Natural killer cell (primary cell): Measurements from ENCODE around the gene CEP250. TPM values are rescaled to one million over a fixed set of nuclear protein-coding genes. Genes with fewer than 3 reads are reported as not detected.

ENCODE experiments used
- ATAC-seq, 3 donors: fragments of 150-1000 bp in 2 of 3; fragments of 200-7000 bp in 1 of 3; cut with Tn5 transposase; 1 replicate in 1 of 3; 2 replicates in 2 of 3; pipeline ENCODE4 v1.10.0; 2021; ENCODE audit warnings: mild to moderate bottlenecking in 2 of 3, moderate library complexity in 2 of 3
- DNase-seq, 2 donors: peaks; one replicate each; pipeline versions ENCODE4 v3.0.0 to v3.0.0-alpha.2; 2013 to 2021; ENCODE audit warnings: mixed read lengths in 1 of 2
- H3K27ac ChIP-seq: one replicate; pipeline ENCODE4 v1.5.1; 2013; ENCODE audit warnings: mild to moderate bottlenecking, low read length
- H3K27me3 ChIP-seq: one replicate; pipeline ENCODE4 v1.6.1; 2013; ENCODE audit warnings: low read length; ENCODE audit not compliant: control insufficient read depth, insufficient read depth
- H3K36me3 ChIP-seq: one replicate; pipeline ENCODE4 v1.6.1; 2013; ENCODE audit warnings: low read length; ENCODE audit not compliant: control insufficient read depth, insufficient read depth
- H3K4me1 ChIP-seq: one replicate; pipeline ENCODE4 v1.6.1; 2013; ENCODE audit warnings: low read length; ENCODE audit not compliant: control insufficient read depth, insufficient read depth
- H3K4me3 ChIP-seq: one replicate; pipeline ENCODE4 v1.5.1; 2013; ENCODE audit warnings: low read length
- H3K9me3 ChIP-seq: one replicate; pipeline ENCODE4 v1.6.1; 2013; ENCODE audit warnings: low read length; ENCODE audit not compliant: control insufficient read depth, insufficient read depth
- H3K27ac Mint-ChIP-seq, 2 donors: one replicate each; pipeline ENCODE4 v1.8.0; 2022; ENCODE audit warnings: mild to moderate bottlenecking in 2 of 2, mixed read lengths in 2 of 2, moderate library complexity in 1 of 2
- H3K27me3 Mint-ChIP-seq, 2 donors: one replicate each; pipeline ENCODE4 v1.8.0; 2022; ENCODE audit warnings: low read depth in 2 of 2, mixed read lengths in 2 of 2
- H3K36me3 Mint-ChIP-seq: one replicate; pipeline ENCODE4 v1.8.0; 2022; ENCODE audit warnings: mixed read lengths
- H3K4me1 Mint-ChIP-seq, 2 donors: one replicate each; pipeline ENCODE4 v1.8.0; 2022; ENCODE audit warnings: mixed read lengths in 2 of 2
- H3K4me3 Mint-ChIP-seq: one replicate; pipeline ENCODE4 v1.8.0; 2022; ENCODE audit warnings: mild to moderate bottlenecking, moderate library complexity, mixed read lengths
- H3K9me3 Mint-ChIP-seq, 2 donors: one replicate each; pipeline ENCODE4 v1.8.0; 2022; ENCODE audit warnings: mixed read lengths in 2 of 2
- WGBS: methylation state at CpG from one replicate; pipeline ENCODE4 v1.1.7; 2013; ENCODE audit warnings: missing lambda C conversion rate; ENCODE audit not compliant: insufficient coverage; 5-methylcytosine and 5-hydroxymethylcytosine counted together
- intact Hi-C: fragments of 100-400 bp; cut with micrococcal nuclease; formaldehyde crosslinking; loops from one replicate; pipeline ENCODE4 v1.14.2; 2022
- total RNA-seq, 4 donors: library from RNA; stranded (reverse); fragments of 120-200 nt in 1 of 4; gene quantifications; one replicate each; pipeline versions ENCODE4 v1.2.3 to v1.2.4, GENCODE V29; 2013 to 2022
- TF ChIP-seq, protein P1 (sequence below): fragments of 200-600 bp; IDR thresholded peaks from one replicate; pipeline ENCODE4 v1.8.0; 2022; ENCODE audit warnings: antibody characterized with exemption

The CEP250 gene
- total RNA-seq, 3 donors from 2014 or later (not counting 1 experiment from before 2014, with no cell fraction given), result 61.5 to 91.8 (median 80.8) TPM

DNA sequence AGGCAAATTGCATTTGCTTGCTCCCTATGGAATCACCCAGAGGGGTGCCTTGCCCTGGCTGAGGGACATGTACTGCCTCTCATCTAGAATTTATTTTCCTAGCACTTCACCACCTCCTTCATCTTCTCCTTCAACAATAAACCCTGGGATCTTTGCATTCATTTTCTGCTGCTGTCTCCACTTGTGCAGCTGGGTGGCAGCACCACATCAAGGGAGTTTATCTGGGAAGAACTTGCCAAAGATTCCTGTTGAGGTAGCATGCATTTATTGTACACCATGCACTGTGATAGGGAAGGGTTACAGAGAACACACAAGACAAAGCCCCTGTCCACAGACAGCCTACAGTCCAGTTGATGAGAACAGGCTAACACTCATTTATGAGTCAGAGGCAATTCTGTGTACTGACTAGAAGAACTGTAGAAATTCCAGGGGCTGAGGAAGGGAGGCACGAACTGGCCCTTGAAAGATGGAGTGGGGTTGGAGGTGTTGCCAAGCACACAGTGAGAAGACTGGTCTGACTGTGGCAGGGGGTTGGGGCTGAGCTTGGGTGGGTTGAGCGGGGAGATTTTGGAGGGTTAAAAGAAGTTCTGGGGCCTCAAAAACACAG, 56.5 kb downstream of the CEP250 start:
- 96% methylated on average over 2 of the region's 2 CpGs for WGBS
- intact Hi-C loops, result no loop called here
- Mint-ChIP-seq H3K9me3 (no peaks in the 10 kb centered on the region), H3K4me1 (peaks cover 8 to 9% of the 10 kb centered on the region in 2 donors), H3K27ac (no peak overlapping the region), H3K27me3 (no peaks in the 10 kb centered on the region), H3K4me3 (no peak overlapping the region), H3K36me3 (no peaks in the 10 kb centered on the region)
- H3K27ac ChIP-seq, result no peak overlapping the region
- DNase-seq, result peak in 1 of 2 donors; percentile 16
- TF ChIP-seq, protein P1, sequence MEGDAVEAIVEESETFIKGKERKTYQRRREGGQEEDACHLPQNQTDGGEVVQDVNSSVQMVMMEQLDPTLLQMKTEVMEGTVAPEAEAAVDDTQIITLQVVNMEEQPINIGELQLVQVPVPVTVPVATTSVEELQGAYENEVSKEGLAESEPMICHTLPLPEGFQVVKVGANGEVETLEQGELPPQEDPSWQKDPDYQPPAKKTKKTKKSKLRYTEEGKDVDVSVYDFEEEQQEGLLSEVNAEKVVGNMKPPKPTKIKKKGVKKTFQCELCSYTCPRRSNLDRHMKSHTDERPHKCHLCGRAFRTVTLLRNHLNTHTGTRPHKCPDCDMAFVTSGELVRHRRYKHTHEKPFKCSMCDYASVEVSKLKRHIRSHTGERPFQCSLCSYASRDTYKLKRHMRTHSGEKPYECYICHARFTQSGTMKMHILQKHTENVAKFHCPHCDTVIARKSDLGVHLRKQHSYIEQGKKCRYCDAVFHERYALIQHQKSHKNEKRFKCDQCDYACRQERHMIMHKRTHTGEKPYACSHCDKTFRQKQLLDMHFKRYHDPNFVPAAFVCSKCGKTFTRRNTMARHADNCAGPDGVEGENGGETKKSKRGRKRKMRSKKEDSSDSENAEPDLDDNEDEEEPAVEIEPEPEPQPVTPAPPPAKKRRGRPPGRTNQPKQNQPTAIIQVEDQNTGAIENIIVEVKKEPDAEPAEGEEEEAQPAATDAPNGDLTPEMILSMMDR, result no peak
- H3K9me3 ChIP-seq, result no peaks in the 10 kb centered on the region
- no peak overlapping the region for H3K4me3 ChIP-seq
- no peaks in the 10 kb centered on the region for H3K27me3 ChIP-seq
- H3K4me1 ChIP-seq, result no peaks in the 10 kb centered on the region
- no peak for ATAC-seq
- H3K36me3 ChIP-seq, result peaks cover 76% of the 10 kb centered on the region

DNA sequence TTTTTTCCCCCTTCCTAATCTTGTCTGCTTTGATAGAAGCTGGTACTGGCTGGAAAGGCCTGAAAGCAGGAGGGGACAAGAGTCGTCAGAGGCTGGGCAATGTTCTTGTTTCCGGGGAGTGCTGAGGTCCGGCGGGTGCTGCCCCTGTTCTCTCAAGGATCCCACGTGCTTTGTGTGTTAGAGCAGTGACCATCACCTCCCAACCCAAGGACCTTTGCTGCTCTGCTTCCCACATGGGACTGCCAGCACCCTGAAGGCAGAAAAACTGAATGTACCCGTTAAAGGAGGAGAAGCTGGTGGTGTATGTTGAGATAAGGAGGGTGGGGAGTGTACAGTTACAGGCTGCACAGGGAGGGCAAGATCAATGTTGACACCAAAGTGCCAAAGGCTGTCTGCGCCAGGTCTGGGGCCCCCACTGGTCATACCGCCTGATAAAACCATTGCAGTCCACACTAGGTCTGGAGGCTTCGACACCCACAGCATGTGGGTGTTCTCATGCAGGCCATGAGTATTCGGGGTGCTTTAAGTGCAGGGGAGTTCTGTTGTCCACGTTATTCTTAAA, 59.1 kb downstream of the CEP250 start:
- ATAC-seq (no peak), DNase-seq (no peak)
- no peaks in the 10 kb centered on the region for H3K27me3 Mint-ChIP-seq
- TF ChIP-seq, protein P1, result no peak
- no peak overlapping the region for H3K27ac ChIP-seq
- H3K9me3 ChIP-seq, result no peaks in the 10 kb centered on the region
- no peak overlapping the region for H3K4me3 Mint-ChIP-seq
- H3K4me3 ChIP-seq, result no peak overlapping the region
- no peaks in the 10 kb centered on the region for H3K4me1 ChIP-seq
- peaks cover 53% of the 10 kb centered on the region for H3K36me3 ChIP-seq
- no peaks in the 10 kb centered on the region for H3K27me3 ChIP-seq
- H3K27ac Mint-ChIP-seq, result peak overlapping the region in 1 of 2 donors; percentile 57
- no peaks in the 10 kb centered on the region for H3K36me3 Mint-ChIP-seq
- intact Hi-C loops, result no loop called here
- WGBS, result 96% methylated on average over 11 of the region's 11 CpGs
- peaks cover 0 to 10% of the 10 kb centered on the region in 2 donors for H3K4me1 Mint-ChIP-seq
- no peaks in the 10 kb centered on the region for H3K9me3 Mint-ChIP-seq

DNA sequence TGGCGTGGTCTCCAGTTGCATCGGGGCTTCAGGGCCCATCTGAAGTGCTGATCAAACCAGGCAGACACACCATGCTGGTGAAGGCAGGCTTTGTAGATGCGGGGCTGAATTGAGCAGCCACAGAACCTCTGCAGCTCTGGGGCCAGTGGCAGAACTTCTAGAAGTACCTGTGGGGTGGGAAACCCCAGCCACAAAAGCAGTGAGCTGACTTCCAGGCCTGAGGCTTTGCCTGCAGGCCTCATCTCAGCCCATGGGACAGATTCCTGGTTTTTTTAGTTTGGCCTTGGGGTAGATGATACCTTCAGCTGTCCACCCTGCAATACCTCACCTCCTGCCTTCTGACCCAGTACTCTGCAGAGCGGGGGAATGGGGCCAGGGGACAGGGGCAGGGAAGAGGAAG, 59.9 kb downstream of the CEP250 start:
- ATAC-seq (no peak), DNase-seq (no peak)
- no peaks in the 10 kb centered on the region for H3K36me3 Mint-ChIP-seq
- no peaks in the 10 kb centered on the region for H3K9me3 Mint-ChIP-seq
- Histone ChIP-seq H3K4me3 (no peak overlapping the region), H3K36me3 (peaks cover 45% of the 10 kb centered on the region), H3K27ac (no peak overlapping the region), H3K27me3 (no peaks in the 10 kb centered on the region), H3K4me1 (no peaks in the 10 kb centered on the region), H3K9me3 (no peaks in the 10 kb centered on the region)
- intact Hi-C loops, result no loop called here
- peaks cover 0 to 10% of the 10 kb centered on the region in 2 donors for H3K4me1 Mint-ChIP-seq
- H3K27me3 Mint-ChIP-seq, result no peaks in the 10 kb centered on the region
- whole genome bisulfite sequencing, result 97% methylated on average over 4 of the region's 4 CpGs
- peak overlapping the region in 1 of 2 donors; percentile 42 for H3K27ac Mint-ChIP-seq
- H3K4me3 Mint-ChIP-seq, result no peak overlapping the region
- TF ChIP-seq, protein P1, result no peak
